ENCODE results near the gene SLMAP.
"Not testable (repeated sequence)": the region's sequence is repeated elsewhere in the genome, so short reads cannot be mapped to it uniquely, and the experiment has no call there.

Gene SLMAP

DNA sequence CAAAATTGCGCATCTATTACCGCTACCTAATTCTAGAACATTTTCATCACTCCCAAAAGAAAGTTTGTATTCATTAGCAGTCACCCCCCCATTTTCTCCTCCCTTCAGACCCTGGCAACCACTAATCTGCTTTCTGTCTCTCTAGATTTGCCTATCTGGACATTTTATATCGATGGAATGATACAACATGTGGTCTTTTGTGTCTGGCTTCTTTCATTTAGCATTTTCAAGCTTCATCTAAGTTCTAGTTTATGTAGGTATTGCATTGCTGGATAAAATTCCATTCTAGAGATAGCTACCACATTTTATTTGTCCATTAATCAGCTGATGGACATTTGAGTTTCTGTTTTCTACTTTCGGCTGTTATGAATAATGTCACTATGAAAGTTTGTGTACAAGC is 38.4 kb downstream of the SLMAP start:
- no peak for DNase-seq (ENCODE audit: low spot score)
- no peak for FAIRE-seq

- DNase-seq (ENCODE audit: low spot score) (no peak), FAIRE-seq (no peak)
These were observed 38.8 kb downstream of the SLMAP start for GRCh38 chr3:57794951-57795350.

DNA sequence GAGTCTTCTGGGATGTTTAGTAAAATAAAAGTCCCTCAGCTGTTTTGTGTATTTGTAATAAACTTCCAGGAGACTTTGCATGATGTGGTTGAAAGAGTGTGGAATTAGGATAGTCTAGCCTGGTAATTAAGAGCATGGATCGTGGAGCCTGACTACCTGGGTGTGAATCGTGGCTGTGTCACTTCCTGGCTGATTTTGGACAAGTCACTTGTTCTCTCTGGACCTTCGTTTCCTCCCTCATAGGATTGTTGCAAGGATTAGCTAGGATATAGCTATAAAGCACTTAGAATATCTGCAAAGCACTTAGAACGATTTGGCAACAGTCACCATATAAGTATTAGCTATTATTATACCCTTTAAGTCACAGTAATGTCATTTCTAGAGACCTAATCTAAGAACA is 40.2 kb downstream of the SLMAP start:
- DNase-seq (ENCODE audit: low spot score) (no peak), FAIRE-seq (no peak)

- no peak for FAIRE-seq
- DNase-seq (ENCODE audit: low spot score), result no peak
These were observed 41.8 kb downstream of the SLMAP start for GRCh38 chr3:57797701-57798487.

- DNase-seq (ENCODE audit: low spot score) (peak; percentile 88), FAIRE-seq (peak; percentile 96)
These were observed 47.6 kb downstream of the SLMAP start for GRCh38 chr3:57803647-57804081.

DNA sequence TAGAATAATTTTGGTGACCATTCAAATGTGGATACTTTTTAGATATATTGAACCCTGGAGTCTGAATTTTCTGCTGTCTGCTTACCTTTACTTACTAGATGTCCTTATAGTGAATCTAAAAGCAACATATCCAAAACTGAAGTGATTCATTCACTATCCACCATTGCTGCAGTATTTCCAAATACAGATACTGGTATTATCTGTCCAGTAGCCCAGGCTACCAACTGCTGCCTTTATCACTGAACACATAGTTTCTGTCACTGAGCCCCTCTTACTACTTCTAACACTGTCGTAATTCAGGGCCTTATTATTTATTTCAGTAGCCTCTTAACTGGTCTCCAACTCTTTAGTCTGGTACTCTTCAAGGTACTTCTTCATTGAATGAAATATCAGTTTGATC is 49.2 kb downstream of the SLMAP start:
- FAIRE-seq, result no peak
- DNase-seq (ENCODE audit: low spot score), result no peak

DNA sequence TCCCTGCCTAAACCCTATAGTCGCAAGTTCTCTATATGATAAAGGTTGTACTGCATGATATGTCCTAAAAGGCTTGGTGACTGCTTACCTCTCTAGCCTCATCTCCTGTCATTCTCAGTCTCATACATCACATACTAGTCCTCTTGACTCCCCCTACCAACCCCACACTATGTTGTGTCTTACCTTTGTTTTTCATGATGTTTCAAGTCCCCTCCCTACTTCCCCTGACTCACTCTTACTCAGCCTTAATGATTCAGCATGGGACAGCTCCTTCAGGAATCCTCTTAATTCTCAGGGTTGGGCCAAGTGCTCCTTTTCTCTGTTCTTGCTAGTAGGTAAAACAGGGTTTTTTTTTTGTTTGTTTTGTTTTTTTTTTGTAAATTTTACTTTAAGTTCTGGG is 49.6 kb downstream of the SLMAP start:
- DNase-seq (ENCODE audit: low spot score) (peak; percentile 80), FAIRE-seq (peak; percentile 90)

DNA sequence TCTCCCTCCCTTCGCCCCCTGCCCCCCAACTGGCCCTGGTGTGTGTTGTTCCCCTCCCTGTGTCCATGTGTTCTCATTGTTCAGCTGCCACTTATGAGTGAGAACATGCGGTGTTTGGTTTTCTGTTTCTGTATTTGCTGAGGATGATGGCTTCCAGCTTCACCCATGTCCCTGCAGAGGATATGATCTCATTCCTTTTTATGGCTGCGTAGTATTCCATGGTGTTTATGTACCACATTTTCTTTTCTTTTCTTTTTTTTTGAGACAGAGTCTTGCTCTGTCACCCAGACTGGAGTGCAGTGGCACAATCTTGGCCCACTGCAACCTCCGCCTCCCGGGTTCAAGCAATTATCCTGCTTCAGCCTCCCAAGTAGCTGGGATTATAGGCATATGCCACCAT is 50.1 kb downstream of the SLMAP start:
- DNase-seq (ENCODE audit: low spot score); FAIRE-seq: not testable (repeated sequence)

DNA sequence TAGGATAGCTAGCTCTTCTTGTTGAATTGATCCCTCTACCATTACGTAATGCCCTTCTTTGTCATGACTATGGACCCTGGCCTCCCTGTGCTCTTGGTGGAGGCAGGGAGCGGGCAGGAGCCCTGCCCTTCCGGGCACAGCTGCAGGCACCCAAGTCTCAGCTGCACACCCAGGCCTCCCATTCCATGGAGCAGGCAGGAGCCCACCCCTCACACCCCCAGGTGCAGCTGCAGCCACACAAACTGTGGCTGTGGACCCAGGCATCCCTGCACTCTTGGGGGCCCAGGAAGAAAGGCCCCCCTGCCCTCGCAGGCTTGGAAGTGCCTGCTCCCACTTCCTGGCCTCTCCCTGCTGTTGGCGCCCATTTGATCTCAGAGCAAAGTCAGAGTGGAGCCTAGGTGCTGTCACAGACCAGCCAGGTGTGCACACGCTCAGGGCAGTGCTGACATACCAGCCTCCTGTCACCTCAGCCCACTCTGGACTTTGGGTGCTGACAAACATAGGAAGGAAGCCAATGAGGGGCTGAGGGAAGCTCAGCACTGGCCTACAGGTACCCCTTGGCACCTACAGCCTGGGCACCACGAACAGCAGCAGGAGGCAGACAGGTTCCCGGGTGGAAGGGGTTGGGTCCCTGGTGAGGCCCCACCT is 53.0 kb downstream of the SLMAP start:
- FAIRE-seq, result no peak
- no peak for DNase-seq (ENCODE audit: low spot score)

GRCh38 chr3:57809609-57809968 is 53.5 kb downstream of the SLMAP start:
- DNase-seq (ENCODE audit: low spot score) (no peak), FAIRE-seq (no peak)

DNA sequence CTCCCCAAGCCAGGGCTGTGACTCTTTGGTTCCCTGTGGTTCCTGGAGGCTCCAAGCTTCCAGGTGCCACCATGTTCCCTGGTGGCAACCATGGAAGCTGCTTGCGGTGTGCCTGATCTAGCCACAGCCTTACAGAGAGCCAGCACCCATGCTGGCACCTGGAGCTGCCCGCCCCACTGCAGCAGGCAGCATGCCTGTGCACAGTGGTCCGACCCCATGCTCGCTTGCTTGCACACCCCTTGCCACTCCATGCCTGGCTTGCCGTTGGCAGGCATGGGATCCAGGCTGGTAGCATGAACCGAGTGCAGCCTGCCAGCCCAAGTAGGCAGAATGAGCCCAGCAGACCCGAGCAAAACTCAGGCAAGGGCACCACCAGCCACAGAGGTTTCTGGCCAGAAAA is 53.9 kb downstream of the SLMAP start:
- no peak for FAIRE-seq
- no peak for DNase-seq (ENCODE audit: low spot score)

DNA sequence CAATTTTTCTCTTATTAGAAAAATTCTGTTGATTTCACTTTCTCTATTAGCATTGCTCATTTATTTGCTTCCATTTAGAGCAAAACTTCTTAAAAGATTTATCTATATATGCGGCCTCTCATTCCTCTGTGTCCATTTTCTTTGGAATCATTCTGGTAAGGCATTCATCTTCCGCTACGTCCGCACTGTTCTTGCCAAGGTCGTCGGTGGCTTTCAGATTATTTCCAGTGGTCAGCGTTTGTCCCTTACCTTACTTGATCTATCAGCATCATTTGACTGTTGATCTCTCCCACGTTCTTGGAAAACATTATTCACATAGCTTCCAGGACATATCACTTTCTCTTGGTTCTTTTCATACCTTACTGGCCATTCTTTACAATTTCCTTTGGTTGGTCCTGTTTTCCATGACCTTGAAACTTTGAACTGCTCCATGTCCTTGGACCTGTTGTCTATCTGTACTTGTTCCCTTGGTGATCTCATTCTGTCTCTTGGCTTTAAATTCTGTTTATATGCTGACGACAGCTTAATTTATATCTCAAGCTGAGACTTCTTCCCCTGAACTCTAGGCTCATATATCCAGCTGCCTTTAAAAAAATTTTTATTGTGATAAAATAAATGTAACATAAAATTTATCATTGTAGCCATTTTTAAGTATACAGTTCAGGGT is 54.5 kb downstream of the SLMAP start:
- no peak for FAIRE-seq

GRCh38 chr3:57815036-57815435 is 58.9 kb downstream of the SLMAP start:
- FAIRE-seq, result no peak
- no peak for DNase-seq (ENCODE audit: low spot score)

More for the DNA sequence above, 54.5 kb downstream of the SLMAP start:
- DNase-seq (ENCODE audit: low spot score), result no peak

DNA sequence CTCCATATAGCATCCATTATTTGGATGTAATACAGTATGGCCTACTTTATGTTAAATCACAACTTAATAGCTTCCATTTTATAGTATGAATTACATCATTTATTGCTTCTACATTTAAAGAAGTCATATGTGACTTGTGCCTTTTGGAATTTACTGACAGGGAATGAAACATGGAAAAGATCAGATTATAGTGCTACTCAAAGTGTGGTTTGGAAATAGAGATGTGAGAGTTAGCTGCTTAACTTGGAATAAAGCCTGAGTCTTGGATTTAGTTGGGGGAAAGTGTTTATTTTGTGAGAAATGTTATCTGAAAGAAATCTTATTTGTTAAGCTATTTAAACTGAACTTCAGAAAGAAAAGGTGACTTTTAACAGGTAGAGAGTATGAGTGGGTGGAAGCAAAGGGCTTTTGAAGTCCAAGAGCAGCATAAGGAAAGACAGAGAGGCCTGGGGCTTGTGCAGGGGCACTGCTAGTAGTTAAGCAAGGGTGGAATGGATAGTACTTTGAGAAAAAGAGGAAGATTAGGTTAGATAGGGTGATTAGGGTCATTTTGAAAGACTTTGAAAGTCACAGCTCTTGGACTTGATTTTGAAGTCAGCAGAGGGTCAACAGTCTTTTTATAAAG is 60.5 kb downstream of the SLMAP start:
- no peak for FAIRE-seq
- DNase-seq (ENCODE audit: low spot score), result no peak

DNA sequence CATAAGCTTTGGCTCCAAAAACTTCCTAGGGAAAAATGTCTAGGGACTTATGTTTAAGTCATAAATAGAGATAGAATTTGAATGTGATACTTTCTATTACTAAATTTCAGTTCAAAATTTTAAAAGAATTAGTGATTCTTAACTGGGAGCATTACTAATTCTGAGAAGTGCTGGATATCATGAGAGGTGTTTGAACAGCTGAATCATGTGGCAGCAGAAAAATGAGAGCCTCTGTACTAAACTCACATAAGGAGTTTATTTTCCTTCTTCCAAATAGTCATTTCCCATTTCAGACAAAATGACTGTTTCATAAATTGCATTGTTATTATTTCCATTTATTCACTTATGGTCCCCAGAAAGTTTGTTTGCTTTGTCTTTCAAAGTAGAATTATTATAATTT is 62.7 kb downstream of the SLMAP start:
- no peak for DNase-seq (ENCODE audit: low spot score)
- FAIRE-seq, result no peak

DNA sequence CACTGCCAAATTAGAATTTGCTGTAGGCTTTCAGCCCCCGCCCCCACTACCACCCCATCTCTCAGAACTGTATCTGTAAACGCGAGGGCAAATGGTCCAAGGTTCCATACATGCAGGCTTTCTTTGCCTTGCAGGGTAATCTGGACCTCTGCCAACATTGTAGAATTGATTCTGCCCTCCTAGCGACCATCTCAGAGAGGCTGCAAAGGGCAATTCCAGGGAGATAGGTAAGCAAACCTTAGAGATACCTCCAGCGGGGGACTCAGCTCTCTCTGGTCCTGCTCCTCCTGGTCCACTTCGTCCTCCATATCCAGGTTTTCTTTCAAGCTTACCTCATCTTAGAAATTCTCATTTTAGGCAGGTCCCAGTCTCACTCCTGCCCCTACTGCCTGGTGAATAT is 64.4 kb downstream of the SLMAP start:
- no peak for DNase-seq (ENCODE audit: low spot score)
- FAIRE-seq, result no peak

DNA sequence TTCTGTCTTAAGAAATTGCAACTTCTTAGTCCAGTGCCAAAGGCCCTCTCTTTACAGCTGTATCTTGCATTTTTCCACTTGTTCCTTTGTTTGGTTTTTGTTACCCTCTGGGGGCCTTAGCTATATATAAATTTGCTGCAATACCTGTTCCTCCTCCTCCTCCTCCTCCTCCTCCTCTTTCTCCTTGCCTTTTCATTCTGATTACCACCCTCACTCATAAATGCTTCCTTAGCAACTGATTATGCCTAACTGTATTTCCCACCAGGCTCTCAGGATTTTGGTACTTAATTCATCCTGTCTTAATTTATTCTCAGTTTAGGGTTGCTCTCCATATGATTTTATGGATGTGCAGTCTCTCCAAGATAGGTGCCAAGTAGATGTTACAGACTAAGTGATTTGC is 65.7 kb downstream of the SLMAP start:
- FAIRE-seq (no peak), DNase-seq (ENCODE audit: low spot score) (no peak)

DNA sequence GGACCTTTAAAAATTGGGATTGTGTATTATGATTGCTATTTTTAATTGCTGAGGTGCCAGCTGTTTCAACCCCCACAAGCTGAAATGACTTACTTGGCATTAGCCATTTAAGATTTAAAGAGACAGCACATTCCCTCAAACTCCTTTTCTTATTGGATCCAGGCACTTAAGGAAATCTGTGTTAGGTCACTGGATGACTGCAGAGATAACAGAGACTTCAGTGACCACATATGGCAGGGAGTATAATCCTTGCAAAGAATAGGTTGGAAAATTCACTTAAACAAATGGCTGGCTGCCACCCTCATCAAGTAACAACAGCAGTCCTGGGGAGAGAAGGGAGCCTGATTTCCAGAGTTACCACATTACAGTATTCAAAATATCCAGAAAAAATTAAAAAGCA is 66.6 kb downstream of the SLMAP start:
- DNase-seq (ENCODE audit: low spot score) (no peak), FAIRE-seq (no peak)

DNA sequence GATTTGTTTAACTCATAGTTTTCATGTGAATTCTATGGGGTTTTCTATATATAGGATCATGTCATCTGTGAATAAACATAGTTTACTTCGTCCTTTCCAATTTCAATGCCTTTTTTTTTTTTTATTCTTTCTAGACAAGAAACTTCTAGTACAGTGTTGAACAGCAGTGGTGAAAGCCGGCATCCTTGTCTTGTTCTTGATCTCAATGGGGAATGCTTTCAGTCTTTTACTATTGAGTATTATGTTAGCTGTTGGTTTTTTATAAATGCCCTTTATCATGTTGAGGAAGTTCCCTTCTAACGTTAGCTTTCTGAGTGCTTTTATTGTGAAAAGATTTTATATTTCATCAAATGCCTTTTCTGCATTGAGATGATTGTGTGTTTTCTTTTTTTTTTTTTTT is 69.0 kb downstream of the SLMAP start:
- DNase-seq (ENCODE audit: low spot score) (no peak), FAIRE-seq (no peak)

DNA sequence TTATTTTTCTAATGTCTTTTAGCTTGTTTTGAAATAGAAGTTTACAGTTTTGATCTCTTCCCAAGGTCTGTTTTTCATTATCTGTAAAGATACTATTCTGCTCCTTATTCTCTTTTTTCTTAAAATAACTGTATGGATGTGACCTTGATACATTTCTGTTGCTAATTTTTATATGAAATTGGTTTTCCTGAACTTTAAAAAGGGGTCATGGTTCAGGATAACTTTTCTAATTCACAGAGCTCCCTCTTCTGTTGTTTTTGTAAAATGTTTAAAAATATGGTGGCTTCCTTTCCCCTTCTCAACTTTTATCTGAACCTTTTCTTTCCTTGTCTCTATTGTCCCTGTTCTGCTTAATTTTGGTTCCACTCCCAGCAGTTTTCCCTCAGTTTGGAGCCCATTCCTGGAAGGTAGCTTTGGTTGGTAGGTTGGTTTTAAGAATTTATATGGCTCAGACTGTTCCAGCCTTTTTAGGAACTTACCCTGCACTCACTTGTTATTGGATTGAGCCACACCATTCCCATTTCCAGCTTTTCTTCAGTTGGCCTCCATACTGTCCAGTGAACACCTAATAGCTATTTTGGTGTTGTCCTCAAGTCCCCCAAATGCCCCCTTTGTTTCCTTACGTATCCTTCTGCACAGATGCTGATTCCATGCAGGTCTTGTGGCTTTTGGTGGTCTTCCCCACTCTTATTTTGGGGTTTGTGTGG is 70.3 kb downstream of the SLMAP start:
- DNase-seq (ENCODE audit: low spot score) (no peak), FAIRE-seq (no peak)

DNA sequence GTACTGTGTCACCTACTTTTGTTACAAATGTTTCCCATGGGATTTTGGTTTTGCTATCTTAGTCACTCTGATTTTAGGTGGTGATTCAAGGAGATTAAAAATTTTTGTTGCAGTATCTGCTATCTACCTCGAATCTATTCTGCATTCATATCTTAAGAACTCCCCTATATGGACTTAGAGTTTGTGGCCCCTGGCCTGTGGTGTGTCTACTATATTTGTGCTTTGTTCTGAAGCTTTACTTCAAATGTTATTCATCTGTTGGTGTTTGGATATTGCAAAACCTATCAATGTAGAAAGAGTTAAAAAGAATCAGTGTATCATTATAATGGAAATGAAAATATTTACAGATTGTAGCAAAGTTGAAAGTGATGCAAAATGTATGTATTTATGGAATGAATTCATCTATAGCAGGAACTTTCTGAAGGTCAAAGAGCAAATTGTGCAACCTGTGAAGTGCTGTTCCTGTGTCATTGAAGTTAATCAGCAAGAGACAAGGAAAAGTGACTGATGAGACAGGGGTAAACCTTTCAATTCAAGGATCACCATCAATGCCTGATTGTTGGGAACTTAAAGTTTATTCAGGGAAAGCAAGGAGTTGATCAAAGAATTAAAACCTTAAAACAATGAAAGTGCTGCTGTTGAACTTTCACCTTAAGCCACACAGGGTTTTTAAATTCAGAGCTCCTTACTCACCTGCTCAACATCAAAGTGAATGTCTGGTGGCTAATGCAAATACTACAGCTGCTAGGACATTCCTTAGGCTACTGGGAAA is 71.0 kb downstream of the SLMAP start:
- no peak for FAIRE-seq
- no peak for DNase-seq (ENCODE audit: low spot score)

Measured in RCC 7860 (cell line).